Lower leg skin (tissue), 4 donors: ENCODE measurements around the gene EML6. TPM values are rescaled to one million over a fixed set of nuclear protein-coding genes. Genes with fewer than 3 reads are reported as not detected.

Experiments
- DNase-seq, 2 donors: peaks; one replicate each; pipeline ENCODE4 v3.0.0-alpha.2; 2019; ENCODE audit warnings: low spot score in 2 of 2
- H3K4me3 ChIP-seq: fragments of 200-600 bp; sonication (generic); 2 replicates; pipeline ENCODE4 v1.5.1; 2017; ENCODE audit warnings: mild to moderate bottlenecking, low read depth; ENCODE audit not compliant: poor library complexity, severe bottlenecking
- CTCF ChIP-seq, 3 donors: fragments of 450-650 bp; IDR thresholded peaks; one replicate each; pipeline ENCODE4 v1.5.1; 2016; ENCODE audit warnings: antibody characterized with exemption in 3 of 3, mild to moderate bottlenecking in 3 of 3, moderate library complexity in 2 of 3
- POLR2A ChIP-seq, 2 donors: fragments of 450-650 bp; IDR thresholded peaks; one replicate each; pipeline ENCODE4 v1.6.1; 2016 to 2017; ENCODE audit warnings: antibody characterized with exemption in 2 of 2, mild to moderate bottlenecking in 1 of 2, moderate library complexity in 1 of 2
- WGBS, 2 donors: methylation state at CpG; one replicate each; pipeline ENCODE4 v1.1.5; 2018; 5-methylcytosine and 5-hydroxymethylcytosine counted together
- intact Hi-C: fragments of 100-400 bp; cut with DNase I; formaldehyde crosslinking; loops from one replicate; pipeline ENCODE4 v1.15.0; 2023; ENCODE audit warnings: low total_unique reads
- total RNA-seq, 4 donors: library from RNA; depleted of rRNA; stranded (reverse); fragments of >200 nt; gene quantifications; one replicate each; pipeline ENCODE4 v1.1.0, GENCODE V29; 2016

EML6 gene
- total RNA-seq, 4 donors from 2014 or later: 1.8 to 4.4 (median 3.3) TPM

- no peak for DNase-seq
- no peak overlapping the region for H3K4me3 ChIP-seq
- TF ChIP-seq CTCF (IDR thresholded peaks at IDR 0.05): no peak
- TF ChIP-seq POLR2A (IDR thresholded peaks at IDR 0.05): no peak
- intact Hi-C loops: no loop called here
- 58 to 66% methylated on average over 11 of the region's 11 CpGs for WGBS, 2 donors
Observed at GRCh38 chr2:54947136-54947535, 223.7 kb downstream of the EML6 start.

DNA sequence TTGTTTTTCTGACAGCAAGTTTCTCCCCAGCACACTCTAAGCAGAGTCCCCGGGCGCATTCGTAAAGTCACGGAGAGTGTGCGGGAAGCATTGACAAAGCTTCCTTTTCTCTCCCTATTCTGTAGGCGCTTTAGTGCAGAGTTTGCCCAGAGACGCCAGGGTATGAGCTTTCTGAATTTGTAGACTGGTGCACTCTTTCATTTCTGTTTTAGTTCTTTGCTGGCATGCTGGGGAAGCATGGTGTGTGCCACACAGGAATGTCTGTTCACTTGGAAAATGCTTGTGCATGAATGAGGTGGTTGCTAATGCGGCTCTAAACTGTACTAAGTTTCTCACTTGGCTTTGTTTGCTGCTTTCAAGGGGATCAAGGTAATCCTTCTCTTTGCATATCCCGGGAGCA, 224.2 kb downstream of the EML6 start:
- 79% methylated on average over 9 of the region's 9 CpGs for WGBS, 2 donors
- no peak overlapping the region for H3K4me3 ChIP-seq
- TF ChIP-seq CTCF (IDR thresholded peaks at IDR 0.05): no peak
- no peak for TF ChIP-seq POLR2A (IDR thresholded peaks at IDR 0.05)
- no peak for DNase-seq
- intact Hi-C loops: no loop called here

- 68 to 74% methylated on average over 12 of the region's 12 CpGs for WGBS, 2 donors
Observed at GRCh38 chr2:54948120-54948519, 224.7 kb downstream of the EML6 start.

DNA sequence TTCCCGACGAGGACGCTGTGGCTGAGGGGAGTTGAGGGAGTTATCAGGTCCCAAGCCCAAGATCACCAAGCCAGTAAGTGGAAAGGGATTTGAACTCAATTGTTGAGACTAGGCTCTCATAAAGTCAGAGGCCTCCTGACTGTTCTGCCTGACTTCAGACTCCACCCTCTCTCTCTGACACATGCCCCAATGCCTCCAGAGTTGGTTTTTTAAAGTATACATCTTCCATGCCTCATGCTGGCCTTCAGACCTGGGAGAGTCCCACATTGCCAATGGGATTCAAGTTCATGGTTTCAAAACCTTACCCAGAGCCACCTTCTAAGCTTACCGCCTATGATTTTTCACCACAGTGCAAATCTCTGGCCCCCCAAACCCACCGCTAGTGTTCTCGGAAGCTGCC, 226.0 kb downstream of the EML6 start:
- intact Hi-C loops: no loop called here
- no peak overlapping the region for H3K4me3 ChIP-seq
- no peak for TF ChIP-seq POLR2A (IDR thresholded peaks at IDR 0.05)
- TF ChIP-seq CTCF (IDR thresholded peaks at IDR 0.05): no peak

More at GRCh38 chr2:54948120-54948519, 224.7 kb downstream of the EML6 start:
- DNase-seq: no peak
- intact Hi-C loops: no loop called here
- TF ChIP-seq POLR2A (IDR thresholded peaks at IDR 0.05): no peak
- no peak for TF ChIP-seq CTCF (IDR thresholded peaks at IDR 0.05)
- H3K4me3 ChIP-seq: no peak overlapping the region

GRCh38 chr2:54950811-54951210, 227.3 kb downstream of the EML6 start:
- no peak overlapping the region for H3K4me3 ChIP-seq
- no peak for TF ChIP-seq CTCF (IDR thresholded peaks at IDR 0.05)
- TF ChIP-seq POLR2A (IDR thresholded peaks at IDR 0.05): no peak
- DNase-seq: no peak
- 97 to 99% methylated on average over 3 of the region's 3 CpGs for WGBS, 2 donors
- intact Hi-C loops: no loop called here

More for the DNA sequence above, 226.0 kb downstream of the EML6 start:
- DNase-seq: no peak
- whole genome bisulfite sequencing, 2 donors: 96 to 99% methylated on average over 6 of the region's 6 CpGs

- no peak for DNase-seq
- intact Hi-C loops: no loop called here
- H3K4me3 ChIP-seq: no peak overlapping the region
- 75 to 78% methylated on average over 5 of the region's 5 CpGs for WGBS, 2 donors
- TF ChIP-seq CTCF (IDR thresholded peaks at IDR 0.05) (no peak), POLR2A (IDR thresholded peaks at IDR 0.05) (no peak)
Observed at GRCh38 chr2:54952425-54952824, 229.0 kb downstream of the EML6 start.
